GM23338 (cell line): Measurements from ENCODE around the gene MSANTD1. TPM values are rescaled to one million over a fixed set of nuclear protein-coding genes. Genes with fewer than 3 reads are reported as not detected.

Experiments used
- ATAC-seq: fragments of 200-7000 bp; cut with Tn5 transposase; 3 replicates; pipeline ENCODE4 v1.9.1; 2020
- DNase-seq: peaks from one replicate; pipeline ENCODE4 v3.0.0-alpha.2; 2015; ENCODE audit warnings: low spot score
- H2AFZ ChIP-seq: fragments of 200-600 bp; sonication (generic); 2 replicates; pipeline ENCODE4 v1.8.0; 2016; ENCODE audit warnings: antibody characterized with exemption, mild to moderate bottlenecking, moderate library complexity
- H3F3A ChIP-seq: fragments of 200-600 bp; sonication (generic); replicated peaks from 2 replicates; pipeline ENCODE4 v1.8.0; 2017; ENCODE audit warnings: antibody characterized with exemption, mixed run types, low read depth
- H3K27ac ChIP-seq: fragments of 200-600 bp; sonication (generic); 2 replicates; pipeline ENCODE4 v1.6.1; 2016; ENCODE audit warnings: low read depth
- H3K27me3 ChIP-seq: fragments of 200-600 bp; sonication (generic); 2 replicates; pipeline ENCODE4 v1.8.0; 2016; ENCODE audit warnings: mild to moderate bottlenecking, mixed run types, moderate library complexity; ENCODE audit not compliant: insufficient read depth
- H3K36me3 ChIP-seq: fragments of 200-600 bp; sonication (generic); 2 replicates; pipeline ENCODE4 v1.8.0; 2016; ENCODE audit warnings: mild to moderate bottlenecking; ENCODE audit not compliant: insufficient read depth
- H3K4me1 ChIP-seq: fragments of 200-600 bp; sonication (generic); 2 replicates; pipeline ENCODE4 v1.8.0; 2016; ENCODE audit warnings: mild to moderate bottlenecking, moderate library complexity; ENCODE audit not compliant: insufficient read depth
- H3K4me2 ChIP-seq: fragments of 200-600 bp; sonication (generic); 2 replicates; pipeline ENCODE4 v1.7.1; 2017; ENCODE audit warnings: mixed run types
- H3K4me3 ChIP-seq: fragments of 200-600 bp; sonication (generic); 2 replicates; pipeline ENCODE4 v1.6.1; 2016; ENCODE audit warnings: mixed run types
- H3K79me2 ChIP-seq: fragments of 200-600 bp; sonication (generic); replicated peaks from 2 replicates; pipeline ENCODE4 v1.8.0; 2017; ENCODE audit warnings: mild to moderate bottlenecking; ENCODE audit not compliant: insufficient read depth
- H3K9me2 ChIP-seq: fragments of 200-600 bp; sonication (generic); 2 replicates; pipeline ENCODE4 v1.8.0; 2017; ENCODE audit not compliant: insufficient read depth
- H4K20me1 ChIP-seq: fragments of 200-600 bp; sonication (generic); replicated peaks from 2 replicates; pipeline ENCODE4 v1.8.0; 2017; ENCODE audit warnings: mild to moderate bottlenecking; ENCODE audit not compliant: insufficient read depth
- H3K27ac Mint-ChIP-seq: 2 replicates; pipeline ENCODE4 v1.8.0; 2020; ENCODE audit warnings: inconsistent platforms, mild to moderate bottlenecking, moderate library complexity, mixed read lengths
- H3K27me3 Mint-ChIP-seq: 3 replicates; pipeline ENCODE4 v1.8.0; 2022; ENCODE audit warnings: low read depth, mild to moderate bottlenecking, moderate library complexity, mixed read lengths, inconsistent platforms; ENCODE audit not compliant: insufficient read depth, poor library complexity
- H3K36me3 Mint-ChIP-seq: 3 replicates; pipeline ENCODE4 v1.8.0; 2021; ENCODE audit warnings: low read depth, mild to moderate bottlenecking, inconsistent platforms, moderate library complexity, mixed read lengths
- H3K4me1 Mint-ChIP-seq: 3 replicates; pipeline ENCODE4 v1.8.0; 2020; ENCODE audit warnings: mild to moderate bottlenecking, inconsistent platforms, mixed read lengths
- H3K4me3 Mint-ChIP-seq: 3 replicates; pipeline ENCODE4 v1.8.0; 2021; ENCODE audit warnings: moderate library complexity, mild to moderate bottlenecking, inconsistent platforms, mixed read lengths
- H3K9me3 Mint-ChIP-seq: 3 replicates; pipeline ENCODE4 v1.8.0; 2020; ENCODE audit warnings: moderate library complexity, mild to moderate bottlenecking, inconsistent platforms, mixed read lengths
- CREB1 ChIP-seq: fragments of 250-450 bp; sonication (Bioruptor Pico); IDR thresholded peaks from 2 replicates; pipeline ENCODE4 v1.5.0; 2020; ENCODE audit warnings: low read depth, mild to moderate bottlenecking, moderate library complexity
- CTCF ChIP-seq, 2 experiments: fragments of 200-600 bp in 1 of 2; sonication (generic) in 1 of 2; conservative IDR thresholded peaks; 2 replicates each; pipeline versions ENCODE4 v1.5.1 to v1.6.1; 2016 to 2017; ENCODE audit warnings: antibody characterized with exemption in 2 of 2, low read depth in 2 of 2, mild to moderate bottlenecking in 2 of 2, moderate library complexity in 1 of 2
- EZH2 ChIP-seq: fragments of 200-600 bp; sonication (generic); IDR thresholded peaks from one replicate; pipeline ENCODE4 v1.8.0; 2017; ENCODE audit warnings: antibody characterized with exemption, mild to moderate bottlenecking, low read depth; ENCODE audit not compliant: unreplicated experiment
- JUNB ChIP-seq: IDR thresholded peaks from one replicate; pipeline ENCODE4 v1.6.1; 2016; ENCODE audit warnings: antibody characterized with exemption; ENCODE audit not compliant: unreplicated experiment
- NANOG ChIP-seq: IDR thresholded peaks from 2 replicates; pipeline ENCODE4 v1.6.1; 2016; ENCODE audit warnings: antibody characterized with exemption, borderline replicate concordance
- POLR2AphosphoS5 ChIP-seq: IDR thresholded peaks from 2 replicates; pipeline ENCODE4 v1.6.1; 2016; ENCODE audit warnings: antibody characterized with exemption, low read depth
- REST ChIP-seq: IDR thresholded peaks from one replicate; pipeline ENCODE4 v1.6.1; 2018; ENCODE audit warnings: antibody characterized with exemption; ENCODE audit not compliant: unreplicated experiment
- STAT1 ChIP-seq: IDR thresholded peaks from one replicate; pipeline ENCODE4 v1.6.1; 2016; ENCODE audit warnings: antibody characterized with exemption; ENCODE audit not compliant: unreplicated experiment
- ZNF114 ChIP-seq: fragments of 250-450 bp; sonication (Bioruptor Pico); IDR thresholded peaks from 2 replicates; pipeline ENCODE4 v1.5.0; 2020; ENCODE audit warnings: mild to moderate bottlenecking, moderate library complexity
- ZNF331 ChIP-seq: fragments of 250-450 bp; sonication (Bioruptor Pico); IDR thresholded peaks from 2 replicates; pipeline ENCODE4 v1.5.0; 2020; ENCODE audit warnings: low read depth, mild to moderate bottlenecking, moderate library complexity
- ZNF462 ChIP-seq: fragments of 250-450 bp; sonication (Bioruptor Pico); IDR thresholded peaks from 2 replicates; pipeline ENCODE4 v1.5.0; 2020; ENCODE audit warnings: mild to moderate bottlenecking, moderate library complexity
- polyA plus RNA-seq: library from polyadenylated mRNA; unstranded; fragments of >200 nt; fragmentation: Nextera tagmentation; extraction: Ambion mirVana; gene quantifications from 2 replicates; pipeline ENCODE4 v1.2.1, GENCODE V29; 2016
- total RNA-seq: library from RNA; depleted of rRNA; stranded (reverse); fragments of >200 nt; shearing (Covaris generic); gene quantifications from 2 replicates; pipeline ENCODE4 v1.2.3, GENCODE V29; 2014

MSANTD1 gene
- total and polyA plus RNA-seq, 2 experiments from 2014 or later = 0.29 to 1.0 TPM

GRCh38 chr4:3266076-3266475 lies 17.1 kb downstream of the MSANTD1 start (continued):
- TF ChIP-seq JUNB (no peak), ZNF114 (CRISPR knock-in tag) (no peak), POLR2AphosphoS5 (no peak), CREB1 (CRISPR knock-in tag) (no peak), EZH2 (no peak), NANOG (no peak)

GRCh38 chr4:3267576-3268394 lies 18.8 kb downstream of the MSANTD1 start:
- DNase-seq = no peak
- TF ChIP-seq ZNF114 (CRISPR knock-in tag) = no peak
- no peak for TF ChIP-seq CTCF (conservative IDR thresholded peaks at IDR 0.05; ENCODE audit: low read depth in 2 of 2)
- no peak for TF ChIP-seq POLR2AphosphoS5
- TF ChIP-seq NANOG = no peak
- no peak for TF ChIP-seq REST
- no peak for TF ChIP-seq STAT1
- TF ChIP-seq ZNF462 (CRISPR knock-in tag) = no peak
- no peak for TF ChIP-seq CREB1 (CRISPR knock-in tag)
- no peak for TF ChIP-seq ZNF331 (CRISPR knock-in tag)

More at GRCh38 chr4:3267576-3268394, 18.8 kb downstream of the MSANTD1 start:
- no peaks in the 10 kb centered on the region for H3K9me3 Mint-ChIP-seq
- peaks cover 4% of the 10 kb centered on the region for H3K27me3 Mint-ChIP-seq
- Histone ChIP-seq H3K4me2 (no peak overlapping the region), H3F3A (no peaks in the 10 kb centered on the region), H3K27me3 (no peaks in the 10 kb centered on the region), H3K36me3 (no peaks in the 10 kb centered on the region), H3K9me2 (no peaks in the 10 kb centered on the region), H3K4me3 (no peak overlapping the region), H3K4me1 (no peaks in the 10 kb centered on the region), H3K27ac (no peak overlapping the region), H2AFZ (no peak overlapping the region), H4K20me1 (no peaks in the 10 kb centered on the region), H3K79me2 (no peaks in the 10 kb centered on the region)
- no peak overlapping the region for H3K4me3 Mint-ChIP-seq
- H3K27ac Mint-ChIP-seq = no peak overlapping the region
- ATAC-seq = peak; percentile 76
- H3K36me3 Mint-ChIP-seq = no peaks in the 10 kb centered on the region
- H3K4me1 Mint-ChIP-seq = peaks cover 12% of the 10 kb centered on the region
